HEK293 (cell line): ENCODE results near the gene NOS1.

Experiments
- BCL11A ChIP-seq: fragments of 450-650 bp; formaldehyde crosslinking; IDR thresholded peaks from 2 replicates; pipeline ENCODE4 v1.5.1; 2016; ENCODE audit warnings: low read depth, missing biosample characterization, missing genetic modification characterization
- EGR2 ChIP-seq: fragments of 450-650 bp; formaldehyde crosslinking; IDR thresholded peaks from 2 replicates; pipeline ENCODE4 v1.5.1; 2016; ENCODE audit warnings: low read depth, missing biosample characterization, missing genetic modification characterization
- GLIS1 ChIP-seq: fragments of 450-650 bp; formaldehyde crosslinking; IDR thresholded peaks from 2 replicates; pipeline ENCODE4 v1.5.1; 2016; ENCODE audit warnings: missing biosample characterization, missing genetic modification characterization
- GLIS2 ChIP-seq: fragments of 450-650 bp; formaldehyde crosslinking; IDR thresholded peaks from 2 replicates; pipeline ENCODE4 v1.5.1; 2016; ENCODE audit warnings: missing biosample characterization, missing genetic modification characterization
- KLF16 ChIP-seq: fragments of 450-650 bp; formaldehyde crosslinking; IDR thresholded peaks from 2 replicates; pipeline ENCODE4 v1.5.1; 2017; ENCODE audit warnings: missing biosample characterization, missing genetic modification characterization
- KLF17 ChIP-seq: fragments of 450-650 bp; formaldehyde crosslinking; IDR thresholded peaks from 2 replicates; pipeline ENCODE4 v1.5.1; 2016; ENCODE audit warnings: missing biosample characterization, missing genetic modification characterization
- KLF8 ChIP-seq: fragments of 450-650 bp; formaldehyde crosslinking; IDR thresholded peaks from 2 replicates; pipeline ENCODE4 v1.5.1; 2016; ENCODE audit warnings: missing biosample characterization, missing genetic modification characterization
- KLF9 ChIP-seq: fragments of 450-650 bp; formaldehyde crosslinking; IDR thresholded peaks from 2 replicates; pipeline ENCODE4 v1.5.1; 2016; ENCODE audit warnings: missing biosample characterization, missing genetic modification characterization, low read depth
- SETDB1 ChIP-seq: IDR thresholded peaks from one replicate; pipeline ENCODE4 v1.6.1; 2017; ENCODE audit warnings: mild to moderate bottlenecking, low read length, moderate library complexity, mixed read lengths; ENCODE audit not compliant: insufficient read length
- SP7 ChIP-seq: fragments of 450-650 bp; formaldehyde crosslinking; IDR thresholded peaks from 2 replicates; pipeline ENCODE4 v1.5.1; 2016; ENCODE audit warnings: missing biosample characterization, missing genetic modification characterization
- ZBTB44 ChIP-seq: fragments of 450-650 bp; IDR thresholded peaks from 2 replicates; pipeline ENCODE4 v1.5.1; 2018; ENCODE audit warnings: missing biosample characterization, mild to moderate bottlenecking, missing genetic modification characterization
- ZBTB49 ChIP-seq: fragments of 450-650 bp; formaldehyde crosslinking; IDR thresholded peaks from 2 replicates; pipeline ENCODE4 v1.5.1; 2016; ENCODE audit warnings: missing biosample characterization, missing genetic modification characterization, low read depth
- ZBTB7A ChIP-seq: fragments of 450-650 bp; formaldehyde crosslinking; IDR thresholded peaks from 2 replicates; pipeline ENCODE4 v1.5.1; 2016; ENCODE audit warnings: low read depth, missing biosample characterization, missing genetic modification characterization
- ZIC2 ChIP-seq: fragments of 450-650 bp; formaldehyde crosslinking; IDR thresholded peaks from 2 replicates; pipeline ENCODE4 v1.5.1; 2016; ENCODE audit warnings: missing biosample characterization, missing genetic modification characterization
- ZNF112 ChIP-seq: fragments of 450-650 bp; formaldehyde crosslinking; IDR thresholded peaks from 2 replicates; pipeline ENCODE4 v1.5.0; 2017; ENCODE audit warnings: missing biosample characterization, missing genetic modification characterization
- ZNF114 ChIP-seq: fragments of 450-650 bp; formaldehyde crosslinking; IDR thresholded peaks from 2 replicates; pipeline ENCODE4 v1.5.0; 2017; ENCODE audit warnings: missing biosample characterization, missing genetic modification characterization
- ZNF121 ChIP-seq: fragments of 450-650 bp; formaldehyde crosslinking; IDR thresholded peaks from 2 replicates; pipeline ENCODE4 v1.5.1; 2016; ENCODE audit warnings: missing biosample characterization, missing genetic modification characterization
- ZNF140 ChIP-seq: fragments of 450-650 bp; formaldehyde crosslinking; IDR thresholded peaks from 2 replicates; pipeline ENCODE4 v1.5.1; 2016; ENCODE audit warnings: missing biosample characterization, missing genetic modification characterization
- ZNF214 ChIP-seq: fragments of 450-650 bp; formaldehyde crosslinking; IDR thresholded peaks from 2 replicates; pipeline ENCODE4 v1.5.1; 2017; ENCODE audit warnings: missing biosample characterization, mild to moderate bottlenecking, missing genetic modification characterization, borderline replicate concordance
- ZNF221 ChIP-seq: fragments of 450-650 bp; formaldehyde crosslinking; IDR thresholded peaks from 2 replicates; pipeline ENCODE4 v1.5.1; 2017; ENCODE audit warnings: missing biosample characterization, missing genetic modification characterization, borderline replicate concordance
- ZNF223 ChIP-seq: fragments of 450-650 bp; formaldehyde crosslinking; IDR thresholded peaks from 2 replicates; pipeline ENCODE4 v1.5.1; 2016; ENCODE audit warnings: missing biosample characterization, missing genetic modification characterization
- ZNF311 ChIP-seq: fragments of 450-650 bp; formaldehyde crosslinking; IDR thresholded peaks from 2 replicates; pipeline ENCODE4 v1.5.1; 2017; ENCODE audit warnings: missing biosample characterization, missing genetic modification characterization, borderline replicate concordance
- ZNF423 ChIP-seq: fragments of 450-650 bp; formaldehyde crosslinking; IDR thresholded peaks from 2 replicates; pipeline ENCODE4 v1.5.1; 2016; ENCODE audit warnings: missing biosample characterization, missing genetic modification characterization
- ZNF514 ChIP-seq: fragments of 450-650 bp; formaldehyde crosslinking; IDR thresholded peaks from 2 replicates; pipeline ENCODE4 v1.5.1; 2016; ENCODE audit warnings: missing biosample characterization, missing genetic modification characterization
- ZNF560 ChIP-seq: fragments of 450-650 bp; formaldehyde crosslinking; IDR thresholded peaks from 2 replicates; pipeline ENCODE4 v1.5.1; 2017; ENCODE audit warnings: missing biosample characterization, missing genetic modification characterization, borderline replicate concordance
- ZNF692 ChIP-seq: fragments of 450-650 bp; formaldehyde crosslinking; IDR thresholded peaks from 2 replicates; pipeline ENCODE4 v1.5.1; 2016; ENCODE audit warnings: missing biosample characterization, missing genetic modification characterization
- ZNF701 ChIP-seq: fragments of 450-650 bp; formaldehyde crosslinking; IDR thresholded peaks from 2 replicates; pipeline ENCODE4 v1.5.1; 2016; ENCODE audit warnings: missing biosample characterization, missing genetic modification characterization
- ZNF777 ChIP-seq: fragments of 450-650 bp; formaldehyde crosslinking; IDR thresholded peaks from 2 replicates; pipeline ENCODE4 v1.5.1; 2017; ENCODE audit warnings: missing biosample characterization, missing genetic modification characterization, borderline replicate concordance
- ZNF792 ChIP-seq: fragments of 450-650 bp; formaldehyde crosslinking; IDR thresholded peaks from 2 replicates; pipeline ENCODE4 v1.5.1; 2016; ENCODE audit warnings: missing biosample characterization, missing genetic modification characterization
- ZXDB ChIP-seq: fragments of 450-650 bp; formaldehyde crosslinking; IDR thresholded peaks from 2 replicates; pipeline ENCODE4 v1.5.1; 2016; ENCODE audit warnings: missing biosample characterization, missing genetic modification characterization
- TF ChIP-seq, protein P1 (sequence below): fragments of 450-650 bp; formaldehyde crosslinking; IDR thresholded peaks from 2 replicates; pipeline ENCODE4 v1.5.1; 2016; ENCODE audit warnings: missing biosample characterization, missing genetic modification characterization

The NOS1 gene

GRCh38 chr12:117190210-117190781, 171.1 kb downstream of the NOS1 start, which contains the start of gene FBXO21 (continued):
- peak; percentile 82 for TF ChIP-seq GLIS2 (tag by site-specific recombination)
- TF ChIP-seq SP7 (tag by site-specific recombination): peak; percentile 38; the same call in 1 of the 2 replicates
- TF ChIP-seq SETDB1: no peak
- 0 out of 2 replicates have a peak, but pooled peaks have one; percentile 26 for TF ChIP-seq ZBTB44 (tag by site-specific recombination)
- TF ChIP-seq ZNF121: no peak
- no peak for TF ChIP-seq ZBTB49 (tag by site-specific recombination)
- peak; percentile 56 for TF ChIP-seq EGR2
- no peak for TF ChIP-seq BCL11A (tag by site-specific recombination)
- TF ChIP-seq, protein P1, sequence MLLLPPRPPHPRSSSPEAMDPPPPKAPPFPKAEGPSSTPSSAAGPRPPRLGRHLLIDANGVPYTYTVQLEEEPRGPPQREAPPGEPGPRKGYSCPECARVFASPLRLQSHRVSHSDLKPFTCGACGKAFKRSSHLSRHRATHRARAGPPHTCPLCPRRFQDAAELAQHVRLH: no peak
- TF ChIP-seq ZNF311: no peak
- peak; percentile 75 for TF ChIP-seq ZNF692 (tag by site-specific recombination)
- no peak for TF ChIP-seq ZNF214 (tag by site-specific recombination)
- TF ChIP-seq KLF17 (tag by site-specific recombination): peak; percentile 72; the same call in 1 of the 2 replicates
- no peak for TF ChIP-seq ZNF560
- TF ChIP-seq KLF8: peak; percentile 72; the same call in 1 of the 2 replicates
- peak; percentile 81 for TF ChIP-seq KLF9 (tag by site-specific recombination)
- TF ChIP-seq ZNF114 (tag by site-specific recombination): no peak
- peak; percentile 94 for TF ChIP-seq ZNF223
- TF ChIP-seq ZIC2: 0 out of 2 replicates have a peak, but pooled peaks have one; percentile 4
- TF ChIP-seq KLF16 (tag by site-specific recombination): 0 out of 2 replicates have a peak, but pooled peaks have one; percentile 47
- no peak for TF ChIP-seq ZNF423 (tag by site-specific recombination)
- TF ChIP-seq ZNF701 (tag by site-specific recombination): no peak
- TF ChIP-seq ZNF221 (tag by site-specific recombination): no peak
- no peak for TF ChIP-seq ZNF112 (tag by site-specific recombination)
- TF ChIP-seq ZNF792 (tag by site-specific recombination): no peak
- TF ChIP-seq ZNF777 (tag by site-specific recombination): no peak
- TF ChIP-seq ZNF514: no peak
- TF ChIP-seq GLIS1: peak; percentile 80
- peak; percentile 21; the same call in 1 of the 2 replicates for TF ChIP-seq ZXDB (tag by site-specific recombination)
- TF ChIP-seq ZBTB7A (tag by site-specific recombination): no peak
- no peak for TF ChIP-seq ZNF140 (tag by site-specific recombination)
